Breast epithelium (tissue), 4 donors: ENCODE data around the gene CHN2. TPM values are rescaled to one million over a fixed set of nuclear protein-coding genes. Genes with fewer than 3 reads are reported as not detected.

Experiments
- DNase-seq, 2 donors: peaks; one replicate each; pipeline ENCODE4 v3.0.0-alpha.2; 2019; ENCODE audit warnings: low spot score in 2 of 2
- H3K27ac ChIP-seq, 2 donors: fragments of 200-600 bp; sonication (generic) in 1 of 2; one replicate each; pipeline ENCODE4 v1.5.1; 2016 to 2019; ENCODE audit warnings: mild to moderate bottlenecking in 1 of 2
- H3K27me3 ChIP-seq, 2 donors: fragments of 200-600 bp; sonication (generic) in 1 of 2; one replicate each; pipeline versions ENCODE4 v1.5.1 to v1.6.0; 2017 to 2019; ENCODE audit warnings: control low read depth in 1 of 2, mild to moderate bottlenecking in 1 of 2
- H3K36me3 ChIP-seq: fragments of 200-600 bp; one replicate; pipeline ENCODE4 v1.5.1; 2019
- H3K4me1 ChIP-seq, 2 donors: fragments of 200-600 bp; sonication (generic); one replicate each; pipeline ENCODE4 v1.5.1; 2016 to 2019; ENCODE audit warnings: control low read depth in 1 of 2
- H3K4me3 ChIP-seq, 3 donors: fragments of 200-600 bp; sonication (generic); 1 replicate in 2 of 3; 2 replicates in 1 of 3; pipeline ENCODE4 v1.5.1; 2016 to 2019; ENCODE audit warnings: mild to moderate bottlenecking in 3 of 3, moderate library complexity in 2 of 3
- H3K9me3 ChIP-seq, 2 donors: fragments of 200-600 bp; sonication (generic) in 1 of 2; one replicate each; pipeline ENCODE4 v1.5.1; 2016 to 2019; ENCODE audit warnings: control low read depth in 1 of 2
- POLR2A ChIP-seq: fragments of 450-650 bp; IDR thresholded peaks from one replicate; pipeline ENCODE4 v1.6.1; 2016; ENCODE audit warnings: antibody characterized with exemption, mild to moderate bottlenecking, moderate library complexity
- POLR2AphosphoS5 ChIP-seq, 3 donors: sonication (generic); formaldehyde crosslinking; IDR thresholded peaks; one replicate each; pipeline ENCODE4 v1.6.1; 2017; ENCODE audit warnings: antibody characterized with exemption in 3 of 3
- intact Hi-C: fragments of 100-400 bp; cut with DNase I; formaldehyde crosslinking; loops from one replicate; pipeline ENCODE4 v1.15.1; 2023; ENCODE audit warnings: low total_unique reads
- total RNA-seq, 3 donors: library from RNA; depleted of rRNA; stranded (reverse); fragments of >200 nt; gene quantifications; one replicate each; pipeline ENCODE4 v1.1.0, GENCODE V29; 2016
- TF ChIP-seq, protein P1 (sequence below), 3 donors: fragments of 450-650 bp; IDR thresholded peaks; one replicate each; pipeline ENCODE4 v1.5.1; 2016 to 2017; ENCODE audit warnings: antibody characterized with exemption in 3 of 3, mild to moderate bottlenecking in 3 of 3, moderate library complexity in 3 of 3

The CHN2 gene
- total RNA-seq, 3 donors from 2014 or later, result 6.3 to 17.1 (median 7.9) TPM

DNA sequence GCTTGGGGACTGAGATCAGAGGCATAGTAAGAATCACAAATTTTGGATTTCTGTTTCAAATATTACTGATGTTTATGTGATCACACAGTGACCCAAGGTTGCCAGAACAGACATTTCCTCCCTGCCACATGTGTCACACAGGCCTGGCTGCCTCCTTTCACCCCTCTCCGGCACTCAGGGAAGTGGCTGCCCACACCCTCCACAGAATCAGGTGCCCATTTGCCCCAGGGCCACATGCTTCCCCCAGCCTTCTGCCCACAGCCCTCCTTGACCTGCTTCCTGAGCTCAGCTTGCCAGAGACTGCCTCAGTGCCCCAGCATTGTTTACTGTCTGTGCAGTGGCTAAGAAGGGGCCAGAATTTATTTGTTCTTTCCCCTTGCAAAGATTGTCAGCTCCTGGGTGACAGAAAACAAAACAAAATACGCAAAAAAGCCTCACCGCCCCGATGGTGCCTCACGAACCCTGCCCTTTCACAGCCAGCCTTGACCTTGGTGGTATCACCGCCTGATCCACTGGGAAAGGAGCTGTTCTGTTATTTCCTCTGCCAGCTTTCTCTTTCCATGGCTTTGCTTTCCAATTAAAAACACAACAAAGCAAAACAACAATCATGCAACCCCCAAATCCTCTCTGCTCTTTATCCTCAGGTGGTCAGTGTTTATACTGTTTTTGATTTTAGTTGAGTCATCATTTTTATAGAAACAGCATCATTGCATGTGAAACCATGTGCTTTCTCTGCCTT, 52.8 kb downstream of the CHN2 start:
- DNase-seq, result no peak
- H3K4me1 ChIP-seq, result no peaks in the 10 kb centered on the region
- no peaks in the 10 kb centered on the region for H3K9me3 ChIP-seq
- H3K27me3 ChIP-seq, result no peaks in the 10 kb centered on the region
- H3K4me3 ChIP-seq, result no peak overlapping the region
- H3K36me3 ChIP-seq, result no peaks in the 10 kb centered on the region
- intact Hi-C loops, result no loop called here
- TF ChIP-seq, protein P1, sequence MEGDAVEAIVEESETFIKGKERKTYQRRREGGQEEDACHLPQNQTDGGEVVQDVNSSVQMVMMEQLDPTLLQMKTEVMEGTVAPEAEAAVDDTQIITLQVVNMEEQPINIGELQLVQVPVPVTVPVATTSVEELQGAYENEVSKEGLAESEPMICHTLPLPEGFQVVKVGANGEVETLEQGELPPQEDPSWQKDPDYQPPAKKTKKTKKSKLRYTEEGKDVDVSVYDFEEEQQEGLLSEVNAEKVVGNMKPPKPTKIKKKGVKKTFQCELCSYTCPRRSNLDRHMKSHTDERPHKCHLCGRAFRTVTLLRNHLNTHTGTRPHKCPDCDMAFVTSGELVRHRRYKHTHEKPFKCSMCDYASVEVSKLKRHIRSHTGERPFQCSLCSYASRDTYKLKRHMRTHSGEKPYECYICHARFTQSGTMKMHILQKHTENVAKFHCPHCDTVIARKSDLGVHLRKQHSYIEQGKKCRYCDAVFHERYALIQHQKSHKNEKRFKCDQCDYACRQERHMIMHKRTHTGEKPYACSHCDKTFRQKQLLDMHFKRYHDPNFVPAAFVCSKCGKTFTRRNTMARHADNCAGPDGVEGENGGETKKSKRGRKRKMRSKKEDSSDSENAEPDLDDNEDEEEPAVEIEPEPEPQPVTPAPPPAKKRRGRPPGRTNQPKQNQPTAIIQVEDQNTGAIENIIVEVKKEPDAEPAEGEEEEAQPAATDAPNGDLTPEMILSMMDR (IDR thresholded peaks at IDR 0.05), result no peak
- TF ChIP-seq POLR2AphosphoS5 (IDR thresholded peaks at IDR 0.05) (no peak), POLR2A (no peak)
- no peak overlapping the region for H3K27ac ChIP-seq

DNA sequence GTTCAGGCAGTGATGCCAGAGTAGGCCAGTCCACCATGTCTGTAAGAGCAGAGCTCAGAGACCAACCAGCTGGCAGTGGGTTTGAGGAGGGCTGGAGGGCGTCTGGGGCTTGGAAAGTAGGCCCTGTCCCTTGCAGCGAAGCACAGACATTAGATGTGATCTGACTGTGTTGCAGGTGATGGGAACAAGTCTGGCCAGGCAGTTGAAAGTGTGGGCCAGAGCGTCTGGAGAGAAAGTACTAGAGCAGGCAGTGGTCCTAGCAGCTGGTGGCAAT, 53.3 kb downstream of the CHN2 start:
- intact Hi-C loops, result no loop called here
- H3K4me3 ChIP-seq, result no peak overlapping the region

DNA sequence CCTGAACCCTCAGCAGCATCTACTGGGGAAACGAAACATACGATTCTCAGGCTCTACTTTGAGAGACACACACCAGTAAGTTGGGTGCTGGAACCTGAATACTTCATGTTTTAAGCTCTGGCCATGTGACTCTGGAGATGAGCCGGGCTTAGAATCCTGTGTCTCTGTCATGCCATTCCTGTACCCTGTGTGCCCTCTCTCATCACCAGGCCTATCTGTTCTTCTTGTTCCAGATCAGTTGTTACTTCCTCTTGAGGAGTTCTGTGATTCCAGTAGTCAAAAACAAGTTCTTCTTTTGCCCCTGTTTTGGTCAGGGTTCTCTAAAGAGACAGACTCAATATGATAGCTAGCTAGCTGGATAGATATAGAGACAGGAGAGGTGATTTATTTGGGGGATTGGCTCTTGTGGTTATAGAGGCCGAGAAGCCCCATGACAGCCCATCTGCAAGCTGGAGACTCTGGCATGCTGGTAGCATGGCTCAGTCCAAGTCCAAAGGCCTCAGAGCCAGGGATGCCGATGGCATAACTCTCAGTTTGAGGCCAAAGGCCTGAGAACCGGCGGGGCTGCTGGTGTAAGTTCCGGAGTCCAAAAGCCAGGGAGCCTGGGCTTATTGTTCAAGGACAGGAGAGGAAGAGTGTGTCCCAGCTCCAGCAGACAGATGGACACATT, 54.3 kb downstream of the CHN2 start:
- intact Hi-C loops, result no loop called here
- Histone ChIP-seq H3K4me3 (no peak overlapping the region), H3K27me3 (no peaks in the 10 kb centered on the region), H3K4me1 (no peaks in the 10 kb centered on the region), H3K9me3 (no peaks in the 10 kb centered on the region), H3K27ac (no peak overlapping the region), H3K36me3 (no peaks in the 10 kb centered on the region)
- TF ChIP-seq, protein P1 (IDR thresholded peaks at IDR 0.05), result no peak
- TF ChIP-seq POLR2A, result no peak
- TF ChIP-seq POLR2AphosphoS5 (IDR thresholded peaks at IDR 0.05), result no peak
- no peak for DNase-seq

More for the DNA sequence above, 53.3 kb downstream of the CHN2 start:
- Histone ChIP-seq H3K9me3 (no peaks in the 10 kb centered on the region), H3K4me1 (no peaks in the 10 kb centered on the region), H3K36me3 (no peaks in the 10 kb centered on the region), H3K27me3 (no peaks in the 10 kb centered on the region), H3K27ac (no peak overlapping the region)
- TF ChIP-seq, protein P1 (IDR thresholded peaks at IDR 0.05), result no peak
- TF ChIP-seq POLR2AphosphoS5 (IDR thresholded peaks at IDR 0.05) (no peak), POLR2A (no peak)
- DNase-seq, result no peak

DNA sequence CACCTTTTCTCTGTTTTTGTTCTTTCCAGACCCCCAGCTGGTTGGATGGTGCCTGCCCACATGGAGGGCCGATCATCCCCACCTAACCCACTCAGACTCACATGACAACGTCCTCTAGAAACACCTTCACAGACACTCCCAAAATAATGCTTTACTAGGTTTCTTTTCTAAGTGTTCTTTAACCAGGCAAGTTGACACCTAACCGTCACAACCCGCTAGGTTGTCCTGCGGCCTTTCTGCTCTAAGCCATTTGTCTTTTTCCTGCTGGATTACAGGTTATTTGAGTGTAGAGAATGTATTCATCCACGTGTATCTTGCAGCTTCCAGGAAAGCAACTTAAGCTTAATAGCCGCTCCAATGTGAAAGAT, 54.8 kb downstream of the CHN2 start:
- Histone ChIP-seq H3K27ac (no peak overlapping the region), H3K9me3 (no peaks in the 10 kb centered on the region), H3K36me3 (no peaks in the 10 kb centered on the region), H3K27me3 (no peaks in the 10 kb centered on the region), H3K4me3 (no peak overlapping the region), H3K4me1 (no peaks in the 10 kb centered on the region)
- no peak for DNase-seq
- no peak for TF ChIP-seq POLR2AphosphoS5 (IDR thresholded peaks at IDR 0.05)
- intact Hi-C loops, result no loop called here

DNA sequence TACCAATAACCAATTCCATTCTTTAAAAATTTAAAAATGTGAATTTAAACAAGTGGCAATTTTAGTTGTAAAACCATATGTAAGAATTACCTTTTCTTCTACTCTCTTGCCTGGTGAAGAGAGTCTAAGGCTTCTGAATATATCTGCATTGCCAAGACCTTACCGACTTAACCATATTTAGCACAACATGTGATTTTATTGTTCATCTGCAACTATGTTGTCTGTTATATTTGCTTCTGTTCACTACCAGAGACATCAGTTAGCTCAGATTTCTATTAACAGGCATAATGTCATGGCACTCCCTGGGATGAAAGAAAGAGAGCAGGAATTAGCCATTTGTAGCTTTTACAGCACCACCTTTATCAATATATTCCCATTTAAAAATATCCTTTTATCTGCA, 55.3 kb downstream of the CHN2 start:
- Histone ChIP-seq H3K4me1 (no peaks in the 10 kb centered on the region), H3K4me3 (no peak overlapping the region), H3K9me3 (no peaks in the 10 kb centered on the region), H3K27me3 (no peaks in the 10 kb centered on the region), H3K27ac (no peak overlapping the region), H3K36me3 (no peaks in the 10 kb centered on the region)
- TF ChIP-seq, protein P1 (IDR thresholded peaks at IDR 0.05), result no peak
- TF ChIP-seq POLR2AphosphoS5 (IDR thresholded peaks at IDR 0.05) (no peak), POLR2A (no peak)
- intact Hi-C loops, result no loop called here
- no peak for DNase-seq
